Stomach (tissue), 4 donors: ENCODE data around the gene MAN1B1.

Experiments used
- CTCF ChIP-seq, 7 experiments: fragments of 450-650 bp in 4 of 7; fragments of 200-600 bp in 3 of 7; sonication (generic) in 3 of 7; IDR thresholded peaks; one replicate each; pipeline ENCODE4 v1.5.1; 2016 to 2019; ENCODE audit warnings: antibody characterized with exemption in 7 of 7, control low read depth in 2 of 7, mild to moderate bottlenecking in 1 of 7
- EP300 ChIP-seq: sonication (generic); formaldehyde crosslinking; IDR thresholded peaks from one replicate; pipeline ENCODE4 v1.6.1; 2017; ENCODE audit warnings: antibody characterized with exemption
- POLR2A ChIP-seq, 4 donors: fragments of 450-650 bp; IDR thresholded peaks; one replicate each; pipeline ENCODE4 v1.6.1; 2016; ENCODE audit warnings: antibody characterized with exemption in 4 of 4, control low read depth in 2 of 4, mild to moderate bottlenecking in 1 of 4, moderate library complexity in 1 of 4
- POLR2AphosphoS5 ChIP-seq, 3 donors: sonication (generic); formaldehyde crosslinking; IDR thresholded peaks; one replicate each; pipeline ENCODE4 v1.6.1; 2016; ENCODE audit warnings: antibody characterized with exemption in 3 of 3

GRCh38 chr9:137117269-137117731 lies 30.5 kb downstream of the MAN1B1 start:
- no peak for TF ChIP-seq POLR2AphosphoS5 (IDR thresholded peaks at IDR 0.05)
- TF ChIP-seq CTCF (IDR thresholded peaks at IDR 0.05): no peak
- TF ChIP-seq POLR2A (IDR thresholded peaks at IDR 0.05): no peak
- TF ChIP-seq EP300: no peak
